ENCODE measurements around the gene OR6N2.

The OR6N2 gene

DNA sequence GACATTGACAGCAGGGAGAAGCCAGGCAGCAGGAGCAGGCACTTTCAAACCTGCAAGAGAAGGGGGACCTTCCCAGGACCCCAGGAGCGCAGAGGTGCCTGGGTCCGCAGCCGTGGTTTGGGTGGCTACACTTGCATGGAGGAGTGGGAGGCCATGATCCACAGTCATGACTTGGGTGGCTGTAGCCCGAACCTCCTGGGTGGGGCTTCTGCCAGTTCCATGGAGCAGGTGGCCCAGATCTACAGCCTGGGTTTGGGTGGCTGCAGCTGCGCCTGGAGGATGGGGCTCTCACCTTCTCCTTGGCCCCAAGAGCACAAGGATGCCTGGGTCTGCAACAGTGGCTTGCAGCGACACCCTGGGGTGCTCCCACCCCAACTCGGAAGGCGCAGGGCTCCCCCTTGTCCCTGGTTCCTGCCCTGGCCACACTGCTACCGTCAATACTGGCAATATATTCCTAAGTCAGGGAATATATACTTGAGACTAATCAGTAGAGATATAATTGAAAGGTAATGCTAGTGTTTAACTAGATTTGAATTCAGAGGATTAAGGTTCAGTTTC lies 28.8 kb downstream of the OR6N2 start:
- DNase-seq (ENCODE audit: low spot score): no peak

DNA sequence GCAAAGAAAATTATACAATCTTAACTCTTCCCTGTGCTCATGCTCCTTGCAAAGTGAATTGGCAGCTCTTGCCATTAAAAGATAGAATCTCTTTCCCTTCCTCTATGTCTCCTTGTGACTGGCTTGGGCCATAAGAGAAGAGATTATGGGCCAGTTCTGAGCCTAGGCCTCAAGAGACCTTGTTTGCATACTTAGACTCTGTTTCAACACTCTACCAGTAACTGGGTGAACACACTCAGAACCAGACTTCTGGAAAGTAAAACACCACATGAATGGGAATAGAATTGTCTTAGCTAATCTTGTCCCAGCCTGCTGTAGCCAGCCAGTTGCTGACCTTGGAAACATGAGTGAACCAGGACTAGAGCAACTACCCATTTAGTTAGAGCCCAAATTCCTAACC lies 45.2 kb downstream of the OR6N2 start:
- no peak for DNase-seq (ENCODE audit: low spot score)

DNA sequence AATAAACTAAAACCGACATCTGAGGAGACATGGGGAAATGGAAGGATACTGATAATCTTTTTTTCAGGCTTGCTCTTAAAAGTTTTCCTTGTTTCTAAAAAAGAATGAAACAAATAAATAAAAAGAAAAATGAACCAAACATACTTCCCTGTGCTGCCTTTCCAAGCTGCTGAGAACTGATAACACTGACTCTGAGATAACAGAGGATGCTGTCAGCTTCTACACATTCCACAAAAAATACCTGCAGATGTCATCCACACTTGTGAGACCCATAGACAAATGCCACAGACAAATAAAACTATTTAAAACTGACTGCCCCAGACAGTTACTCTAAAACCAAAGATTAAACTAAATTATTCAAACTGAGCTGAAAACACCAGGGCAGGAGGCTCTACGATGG lies 48.5 kb downstream of the OR6N2 start:
- DNase-seq (ENCODE audit: low spot score): no peak

GRCh38 chr1:158731707-158732106 lies 49.3 kb downstream of the OR6N2 start:
- no peak for DNase-seq (ENCODE audit: low spot score)

DNA sequence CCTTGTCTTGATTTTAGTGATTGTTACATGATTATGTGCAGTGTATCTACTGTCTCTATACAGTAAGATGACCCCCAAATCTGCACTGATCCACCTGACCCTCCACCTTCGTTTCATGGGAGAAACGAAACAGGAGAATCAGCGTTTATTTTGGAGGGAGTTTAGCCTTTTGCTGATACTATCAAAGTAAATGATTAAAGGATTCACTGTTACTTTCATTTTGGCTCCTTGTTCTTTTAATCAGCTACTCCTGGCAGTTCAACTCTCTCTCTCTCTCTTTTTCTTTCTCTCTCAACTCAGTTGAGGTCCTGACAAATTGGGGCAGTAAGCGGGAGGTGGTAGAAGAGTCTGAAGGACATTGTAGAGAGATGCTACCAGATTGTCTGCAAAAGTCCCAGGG lies 50.6 kb downstream of the OR6N2 start:
- DNase-seq (ENCODE audit: low spot score): no peak

DNA sequence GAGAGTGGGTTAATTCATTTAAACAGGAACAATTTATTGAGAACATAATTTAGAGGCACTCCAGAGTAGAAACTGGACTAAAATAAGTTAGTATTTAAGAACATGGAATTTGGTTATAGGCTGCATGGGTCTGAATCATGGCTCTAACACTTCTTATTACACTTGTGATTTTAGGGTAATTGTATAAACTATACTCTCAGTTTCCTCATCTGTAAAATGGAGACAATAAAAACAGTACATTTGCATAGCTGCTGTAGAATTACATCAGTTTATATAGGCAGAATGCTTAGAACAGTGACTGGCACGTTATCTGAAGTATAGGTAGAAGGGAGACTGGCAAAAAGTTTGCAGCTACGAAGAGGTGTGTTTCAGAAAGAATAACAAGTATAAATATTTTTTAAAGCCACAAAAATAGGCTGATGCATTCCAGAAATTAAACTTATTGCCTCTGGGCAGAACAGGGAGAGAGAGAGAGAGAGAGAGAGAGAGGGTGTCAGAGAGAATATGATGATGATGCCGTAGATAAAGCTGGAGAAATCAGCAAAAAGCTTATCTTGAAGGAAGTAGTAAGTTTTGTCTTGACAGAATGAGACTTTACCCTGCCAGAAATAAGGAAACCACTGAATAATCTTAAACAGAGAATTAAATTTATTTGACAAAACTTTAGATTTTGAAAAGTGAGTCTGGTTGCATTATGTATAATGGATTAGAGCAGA lies 52.3 kb downstream of the OR6N2 start:
- DNase-seq (ENCODE audit: low spot score): no peak

DNA sequence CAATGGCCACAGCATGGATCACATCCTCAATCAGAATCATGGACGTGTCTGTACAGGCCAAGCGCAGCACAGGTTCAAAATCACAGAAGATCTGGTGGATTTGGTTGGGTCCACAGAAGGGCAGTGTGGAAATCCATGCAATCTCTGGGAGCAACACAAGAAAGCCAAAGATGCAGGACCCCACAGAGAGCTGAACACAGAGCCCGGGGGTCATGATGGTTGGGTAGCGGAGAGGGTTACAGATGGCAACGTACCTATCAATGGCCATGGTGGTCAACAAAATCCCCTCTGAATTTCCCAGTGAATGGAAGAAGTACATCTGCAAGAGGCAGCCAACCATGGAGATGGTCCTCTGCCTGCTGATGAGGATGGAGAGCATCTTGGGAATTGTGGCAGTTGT lies 56.6 kb downstream of the OR6N2 start:
- DNase-seq (ENCODE audit: low spot score): no peak
